ENCODE measurements around the gene GPR152. TPM values are rescaled to one million over a fixed set of nuclear protein-coding genes. Genes with fewer than 3 reads are reported as not detected.
A peak's percentile ranks its signal among the peaks of the same experiment; 100 is the strongest.

The GPR152 gene
- total and polyA plus RNA-seq, 2 of the 8 experiments (the other 6 are each of a cell fraction or from before 2014, with no cell fraction given) = not detected

- Histone ChIP-seq H4K8ac (ENCODE audit: extremely low read depth, insufficient read depth, low read length) (peak overlapping the region; percentile 89; the same call in 1 of the 2 replicates), H3K9ac (replicated peaks in 1 of 4; ENCODE audit: extremely low read depth in 1 of 4, low read depth in 3 of 4, low read length in 3 of 4) (peak overlapping the region in 3 of 4 experiments; percentile 35 to 58 (median 38); a peak in 6 of 7 replicates), H3K27ac (ENCODE audit: low read depth, low read length) (no peak overlapping the region; the same call in 1 of the 2 replicates), H2BK12ac (ENCODE audit: low read depth, low read length) (no peak overlapping the region), H3K4ac (replicated peaks; ENCODE audit: insufficient read length, low read depth, low read length) (no peak overlapping the region), H3K18ac (ENCODE audit: extremely low read depth, low read length) (no peak overlapping the region), H3K56ac (replicated peaks; ENCODE audit: insufficient read length, low read depth, low read length) (no peak overlapping the region), H2BK5ac (ENCODE audit: low read depth, low read length) (peak overlapping the region; percentile 71; the same call in 1 of the 2 replicates), H2BK15ac (ENCODE audit: low read length) (no peak overlapping the region), H3K14ac (ENCODE audit: insufficient read length) (no peak overlapping the region), H2BK120ac (replicated peaks; ENCODE audit: low read depth, low read length) (no peak overlapping the region), H3K79me2 (ENCODE audit: control insufficient read depth in 1 of 2, insufficient read depth in 2 of 2, low read length in 2 of 2) (no peaks in the 10 kb centered on the region), H3K36me3 (ENCODE audit: control insufficient read depth in 2 of 4, insufficient read depth in 4 of 4, low read length in 3 of 4) (peaks cover 3 to 18% (median 8%) of the 10 kb centered on the region in 4 experiments; a peak in 5 of 8 replicates), H3K4me3 (ENCODE audit: extremely low read depth in 1 of 4, insufficient read depth in 2 of 4, low read depth in 3 of 4, low read length in 4 of 4) (peak overlapping the region; percentile 42 to 87 (median 77)), H2AK5ac (ENCODE audit: low read depth, low read length) (no peak overlapping the region), H3K9me3 (ENCODE audit: insufficient read depth in 2 of 2, low read depth in 1 of 2, low read length in 1 of 2) (no peaks in the 10 kb centered on the region), H4K20me1 (replicated peaks in 1 of 2; ENCODE audit: control insufficient read depth in 1 of 2, insufficient read depth in 2 of 2, low read length in 2 of 2) (peaks cover 4 to 15% of the 10 kb centered on the region in 2 experiments), H3K23me2 (ENCODE audit: low read depth, low read length) (peaks cover 2% of the 10 kb centered on the region; the same call in 1 of the 2 replicates), H2AFZ (ENCODE audit: low read length) (no peak overlapping the region), H3K4me1 (replicated peaks in 1 of 4; ENCODE audit: control insufficient read depth in 3 of 4, insufficient read depth in 4 of 4, low read length in 3 of 4) (peaks cover 0 to 8% (median 4%) of the 10 kb centered on the region in 4 experiments; a peak in 4 of 7 replicates), H3K4me2 (ENCODE audit: insufficient read depth in 1 of 2, low read depth in 2 of 2, low read length in 2 of 2) (peak overlapping the region; percentile 62 to 90), H4K5ac (ENCODE audit: insufficient read length, low read depth, low read length) (no peak overlapping the region), H3K79me1 (ENCODE audit: low read depth, low read length) (0 out of 2 replicates have a peak, but pooled peaks cover 2% of the 10 kb centered on the region), H3K27me3 (replicated peaks in 1 of 4; ENCODE audit: control insufficient read depth in 3 of 4, extremely low read depth in 1 of 4, insufficient read depth in 3 of 4, low read length in 3 of 4) (no peaks in the 10 kb centered on the region), H4K91ac (replicated peaks; ENCODE audit: insufficient read length, low read length) (peak overlapping the region; percentile 65), H3K23ac (ENCODE audit: insufficient read length) (no peak overlapping the region), H2BK20ac (ENCODE audit: low read length) (no peak overlapping the region)
- POLR2A ChIA-PET (ENCODE audit: partially characterized antibody) = interaction anchor here (1.0 to 2.1 kb wide), 6 partner anchors 8 to 140 kb away, joined by 3 to 7 read pairs (median 4); partner anchors contain the start of genes RPS6KB2 and SSH3
- DNase-seq (ENCODE audit: low read depth in 1 of 2, low spot score in 2 of 2) (peak in 1 of 2 experiments; percentile 71), FAIRE-seq (no peak)
- WGBS, 2 experiments (ENCODE audit: extremely low coverage in 1 of 2, insufficient coverage in 1 of 2, insufficient read length in 1 of 2, insufficient replicate concordance in 2 of 2, low coverage in 1 of 2, low lambda C conversion rate in 2 of 2, missing lambda C conversion rate in 1 of 2) = 69% methylated on average over 25 of the region's 45 CpGs; no CpG with 5 or more reads in 1 of the 2 experiments
- TF ChIP-seq GABPA (IDR thresholded peaks at IDR 0.05; ENCODE audit: borderline replicate concordance, insufficient read depth, low read length) (no peak), KDM4A (IDR thresholded peaks at IDR 0.05; ENCODE audit: low read depth, low read length, severe bottlenecking) (peak; percentile 10), ASH2L (IDR thresholded peaks at IDR 0.05; ENCODE audit: low read length) (no peak), SIN3A (conservative IDR thresholded peaks at IDR 0.05 in 1 of 2, IDR thresholded peaks at IDR 0.05 in 1 of 2; ENCODE audit: low read depth in 1 of 2, low read length in 2 of 2) (0 out of 4 replicates have a peak, but pooled peaks of 1 of the 2 experiments have one; percentile 52), TBP (IDR thresholded peaks at IDR 0.05; ENCODE audit: low read depth, low read length) (no peak), RXRA (IDR thresholded peaks at IDR 0.05; ENCODE audit: insufficient read depth, low read depth, low read length) (no peak), EGR1 (IDR thresholded peaks at IDR 0.05; ENCODE audit: borderline replicate concordance, low read depth, low read length) (no peak), MAFK (IDR thresholded peaks at IDR 0.05; ENCODE audit: low read depth, low read length) (no peak), SUZ12 (IDR thresholded peaks at IDR 0.05; ENCODE audit: low read length) (no peak), CBX5 (IDR thresholded peaks at IDR 0.05; ENCODE audit: low read depth, low read length) (no peak)
- CTCF ChIA-PET (ENCODE audit: partially characterized antibody) = interaction anchor here (0.7 to 2.0 kb wide), 2 partner anchors 20 to 25 kb away, joined by 3 to 7 read pairs; no protein-coding TSS in a partner anchor
Observed at GRCh38 chr11:67442504-67443404, 9.8 kb downstream of the GPR152 start.

Measured in H1 (cell line).